Hepatocyte (in vitro differentiated cells): ENCODE results near the gene OSCP1. TPM values are rescaled to one million over a fixed set of nuclear protein-coding genes. Genes with fewer than 3 reads are reported as not detected.
A peak's percentile ranks its signal among the peaks of the same experiment; 100 is the strongest.

ENCODE experiments used
- DNase-seq: peaks from one replicate; pipeline ENCODE4 v3.0.0-alpha.2; 2016; ENCODE audit warnings: low spot score
- H2AFZ ChIP-seq: fragments of 200-600 bp; sonication (generic); 2 replicates; pipeline ENCODE4 v1.6.0; 2016; ENCODE audit warnings: antibody characterized with exemption, mild to moderate bottlenecking
- H3K27ac ChIP-seq: fragments of 200-600 bp; sonication (generic); 2 replicates; pipeline ENCODE4 v1.5.1; 2016; ENCODE audit warnings: mild to moderate bottlenecking
- H3K27me3 ChIP-seq: fragments of 200-600 bp; sonication (generic); 2 replicates; pipeline ENCODE4 v1.6.1; 2016
- H3K36me3 ChIP-seq: fragments of 200-600 bp; sonication (generic); replicated peaks from 2 replicates; pipeline ENCODE4 v1.5.1; 2016; ENCODE audit warnings: low read depth; ENCODE audit not compliant: insufficient read depth
- H3K4me1 ChIP-seq: fragments of 200-600 bp; sonication (generic); 2 replicates; pipeline ENCODE4 v1.5.1; 2016; ENCODE audit warnings: mild to moderate bottlenecking, moderate library complexity; ENCODE audit not compliant: insufficient read depth
- H3K4me2 ChIP-seq: fragments of 200-600 bp; sonication (generic); 2 replicates; pipeline ENCODE4 v1.6.0; 2016
- H3K4me3 ChIP-seq: fragments of 200-600 bp; sonication (generic); 2 replicates; pipeline ENCODE4 v1.5.1; 2016; ENCODE audit warnings: mild to moderate bottlenecking
- H3K79me2 ChIP-seq: fragments of 200-600 bp; sonication (generic); 2 replicates; pipeline ENCODE4 v1.6.0; 2017; ENCODE audit warnings: mild to moderate bottlenecking
- H3K9me2 ChIP-seq: fragments of 200-600 bp; sonication (generic); replicated peaks from 2 replicates; pipeline ENCODE4 v1.6.0; 2017; ENCODE audit warnings: mild to moderate bottlenecking; ENCODE audit not compliant: insufficient read depth
- H3K9me3 ChIP-seq: fragments of 200-600 bp; sonication (generic); 2 replicates; pipeline ENCODE4 v1.5.1; 2016; ENCODE audit warnings: low read depth, mild to moderate bottlenecking
- H4K20me1 ChIP-seq: fragments of 200-600 bp; sonication (generic); 2 replicates; pipeline ENCODE4 v1.6.0; 2016; ENCODE audit warnings: mild to moderate bottlenecking; ENCODE audit not compliant: insufficient read depth, poor library complexity, severe bottlenecking
- CTCF ChIP-seq: fragments of 200-600 bp; sonication (generic); IDR thresholded peaks from 2 replicates; pipeline ENCODE4 v1.5.1; 2016; ENCODE audit warnings: antibody characterized with exemption, mild to moderate bottlenecking; ENCODE audit not compliant: poor library complexity
- EZH2 ChIP-seq: fragments of 200-600 bp; sonication (generic); IDR thresholded peaks from 2 replicates; pipeline ENCODE4 v1.6.1; 2016; ENCODE audit warnings: antibody characterized with exemption, mild to moderate bottlenecking, borderline replicate concordance
- EZH2phosphoT487 ChIP-seq: fragments of 200-600 bp; sonication (generic); IDR thresholded peaks from one replicate; pipeline ENCODE4 v1.6.1; 2018; ENCODE audit warnings: antibody characterized with exemption, mild to moderate bottlenecking, low read depth, moderate library complexity; ENCODE audit not compliant: unreplicated experiment, severe bottlenecking
- WGBS: methylation state at CpG from one replicate; pipeline ENCODE4 v1.1.6; 2016; ENCODE audit warnings: low lambda C conversion rate; ENCODE audit errors: missing lambda C conversion rate; 5-methylcytosine and 5-hydroxymethylcytosine counted together
- polyA plus RNA-seq: library from polyadenylated mRNA; unstranded; fragments of >200 nt; fragmentation: Nextera tagmentation; extraction: Ambion mirVana; gene quantifications from 2 replicates; pipeline ENCODE4 v1.2.1, GENCODE V29; 2016
- total RNA-seq: library from RNA; depleted of rRNA; stranded (reverse); fragments of >200 nt; gene quantifications from 2 replicates; pipeline ENCODE4 v1.2.3, GENCODE V29; 2014

Gene OSCP1
- total and polyA plus RNA-seq, 2 experiments from 2014 or later: 5.8 to 7.6 TPM

GRCh38 chr1:36464605-36465393 is 14.5 kb upstream of the OSCP1 start:
- no peaks in the 10 kb centered on the region for H3K9me2 ChIP-seq
- no peaks in the 10 kb centered on the region for H3K9me3 ChIP-seq
- no peaks in the 10 kb centered on the region for H4K20me1 ChIP-seq
- peaks cover 16% of the 10 kb centered on the region for H3K4me1 ChIP-seq
- H2AFZ ChIP-seq: peak overlapping the region; percentile 31
- peak overlapping the region; percentile 20 for H3K4me3 ChIP-seq
- H3K79me2 ChIP-seq: peaks cover 20% of the 10 kb centered on the region
- no peaks in the 10 kb centered on the region for H3K27me3 ChIP-seq
- WGBS: 15% methylated on average over 13 of the region's 13 CpGs
- TF ChIP-seq CTCF: no peak
- no peak for TF ChIP-seq EZH2phosphoT487
- TF ChIP-seq EZH2: no peak
- no peaks in the 10 kb centered on the region for H3K36me3 ChIP-seq
- H3K4me2 ChIP-seq: peak overlapping the region; percentile 77
- no peak for DNase-seq
- H3K27ac ChIP-seq: peak overlapping the region; percentile 98

GRCh38 chr1:36463803-36464604 is 13.8 kb upstream of the OSCP1 start, which contains the start of gene MRPS15:
Gene MRPS15 (minus strand): TSS chr1:36464384. CDS start chr1:36464275, 109 bp downstream.
- peak within 1 kb of the TSS; percentile 88 for H3K4me3 ChIP-seq
- H3K27me3 ChIP-seq: no peaks in the 10 kb centered on the region
- peak; percentile 97 for DNase-seq
- peaks cover 16% of the 10 kb centered on the region for H3K4me1 ChIP-seq
- H4K20me1 ChIP-seq: no peaks in the 10 kb centered on the region
- WGBS: 1% methylated on average over 64 of the region's 65 CpGs
- no peaks in the 10 kb centered on the region for H3K9me2 ChIP-seq
- H3K9me3 ChIP-seq: no peaks in the 10 kb centered on the region
- H3K79me2 ChIP-seq: peaks cover 20% of the 10 kb centered on the region
- H3K4me2 ChIP-seq: peak within 1 kb of the TSS; percentile 96
- H3K27ac ChIP-seq: peak within 1 kb of the TSS; percentile 98
- H3K36me3 ChIP-seq: no peaks in the 10 kb centered on the region
- TF ChIP-seq EZH2: no peak
- TF ChIP-seq EZH2phosphoT487: no peak
- TF ChIP-seq CTCF: no peak
- peak within 1 kb of the TSS; percentile 77 for H2AFZ ChIP-seq

- 13% methylated on average over 6 of the region's 6 CpGs for WGBS
- Histone ChIP-seq H3K4me2 (peak overlapping the region; percentile 96), H3K79me2 (peaks cover 20% of the 10 kb centered on the region), H3K4me3 (peak overlapping the region; percentile 88), H3K36me3 (no peaks in the 10 kb centered on the region), H3K9me3 (no peaks in the 10 kb centered on the region), H4K20me1 (no peaks in the 10 kb centered on the region), H3K9me2 (no peaks in the 10 kb centered on the region), H3K27ac (peak overlapping the region; percentile 98), H3K4me1 (peaks cover 16% of the 10 kb centered on the region), H2AFZ (peak overlapping the region; percentile 77), H3K27me3 (no peaks in the 10 kb centered on the region)
- no peak for DNase-seq
- TF ChIP-seq CTCF: no peak
- no peak for TF ChIP-seq EZH2
- no peak for TF ChIP-seq EZH2phosphoT487
These were observed 13.2 kb upstream of the OSCP1 start for GRCh38 chr1:36463463-36463802.
